ENCODE data around the gene HYAL3.

Gene HYAL3

DNA sequence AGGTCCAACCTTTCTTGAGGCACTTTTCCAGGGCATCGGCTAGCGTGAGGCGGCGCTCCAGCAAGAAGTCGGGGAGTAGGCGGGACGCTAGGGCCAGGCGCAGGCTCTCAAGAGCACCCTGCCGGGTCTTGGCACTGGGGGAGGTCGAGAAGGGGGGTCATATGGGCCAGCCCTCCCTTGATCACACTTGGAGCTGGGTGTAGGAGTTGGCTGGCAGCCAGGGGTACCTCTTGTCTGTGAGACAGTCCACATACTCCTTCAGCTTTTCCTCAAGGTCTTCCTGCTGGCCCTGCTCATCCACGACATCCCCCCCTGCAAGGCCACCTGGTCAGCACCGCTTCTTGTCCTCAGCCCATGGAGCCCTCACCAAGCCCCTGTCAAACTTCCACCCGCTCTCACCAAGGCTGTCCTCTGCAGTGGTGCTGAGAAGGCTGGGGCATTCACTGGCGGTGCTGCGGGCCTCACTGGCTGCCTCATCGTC lies 9.0 kb downstream of the HYAL3 start:
- no peak overlapping the region for H3K27ac ChIP-seq (ENCODE audit: low read depth, low read length)
- H2BK12ac ChIP-seq (ENCODE audit: low read length): no peak overlapping the region
- H3K36me3 ChIP-seq (ENCODE audit: control insufficient read depth in 1 of 2, insufficient read depth in 2 of 2, low read length in 2 of 2): peaks cover 42 to 43% of the 10 kb centered on the region in 2 experiments
- H3K14ac ChIP-seq (ENCODE audit: low read length): no peak overlapping the region
- no peaks in the 10 kb centered on the region for H3K27me3 ChIP-seq (ENCODE audit: insufficient read depth, low read length)
- H3K18ac ChIP-seq (ENCODE audit: low read length): no peak overlapping the region
- peaks cover 4% of the 10 kb centered on the region for H3K79me2 ChIP-seq (ENCODE audit: control insufficient read depth, insufficient read depth, low read length, poor library complexity)
- no peak overlapping the region for H3K4me3 ChIP-seq (ENCODE audit: low read depth, low read length)
- H2AFZ ChIP-seq (ENCODE audit: insufficient read depth, low read length, poor library complexity): no peak overlapping the region
- no peak overlapping the region for H2BK120ac ChIP-seq (ENCODE audit: insufficient read depth, low read length, poor library complexity)
- H3K79me1 ChIP-seq (ENCODE audit: low read length): peaks cover 9% of the 10 kb centered on the region
- H3K4ac ChIP-seq (ENCODE audit: low read depth, low read length): no peak overlapping the region
- H4K8ac ChIP-seq (ENCODE audit: low read depth, low read length): no peak overlapping the region
- H4K12ac ChIP-seq (ENCODE audit: low read depth, low read length): no peak overlapping the region
- no peak for DNase-seq
- H2AK5ac ChIP-seq (ENCODE audit: low read length): no peak overlapping the region
- H3K4me2 ChIP-seq (ENCODE audit: low read length): no peak overlapping the region
- H3K4me1 ChIP-seq (ENCODE audit: control insufficient read depth in 1 of 2, insufficient read depth in 2 of 2, low read length in 2 of 2): peaks cover 6 to 10% of the 10 kb centered on the region in 2 experiments
- no CpG with 5 or more reads among the region's 16 CpGs for WGBS (ENCODE audit: extremely low coverage, insufficient coverage, insufficient read length)
- H3K23ac ChIP-seq (ENCODE audit: low read length): no peak overlapping the region
- H4K91ac ChIP-seq (ENCODE audit: low read depth, low read length): no peak overlapping the region
- H3K9me3 ChIP-seq (ENCODE audit: insufficient read depth, low read depth, low read length): peaks cover 7% of the 10 kb centered on the region
- H2BK5ac ChIP-seq (ENCODE audit: low read depth, low read length, poor library complexity): no peak overlapping the region
- no peak overlapping the region for H3K9ac ChIP-seq (ENCODE audit: low read length)

DNA sequence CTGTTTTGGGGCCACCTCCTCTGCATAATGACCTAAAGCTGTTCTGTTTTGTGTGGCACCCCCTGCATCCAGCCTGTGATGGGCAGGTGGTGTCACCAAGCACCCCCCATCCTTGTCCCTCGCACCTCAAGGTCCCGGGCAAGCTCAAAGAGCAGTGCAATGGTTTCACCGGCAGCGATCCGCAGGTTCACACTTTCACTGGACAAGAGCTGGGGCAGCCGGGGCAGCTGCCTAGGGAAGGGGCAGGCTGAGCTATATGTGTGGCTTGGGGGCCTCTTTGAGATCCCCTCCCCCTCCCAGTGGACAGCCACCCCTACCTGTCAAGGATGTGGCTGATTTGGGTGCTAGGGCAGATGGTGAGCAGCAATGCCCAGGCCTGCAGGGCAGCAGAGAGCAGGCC lies 10.1 kb downstream of the HYAL3 start:
- H2BK12ac ChIP-seq (ENCODE audit: low read length): no peak overlapping the region
- peaks cover 6 to 10% of the 10 kb centered on the region in 2 experiments for H3K4me1 ChIP-seq (ENCODE audit: control insufficient read depth in 1 of 2, insufficient read depth in 2 of 2, low read length in 2 of 2)
- peaks cover 9% of the 10 kb centered on the region for H3K79me1 ChIP-seq (ENCODE audit: low read length)
- H3K14ac ChIP-seq (ENCODE audit: low read length): no peak overlapping the region
- H3K4me3 ChIP-seq (ENCODE audit: low read depth, low read length): no peak overlapping the region
- DNase-seq: no peak
- H3K4me2 ChIP-seq (ENCODE audit: low read length): no peak overlapping the region
- H3K9ac ChIP-seq (ENCODE audit: low read length): no peak overlapping the region
- H2BK120ac ChIP-seq (ENCODE audit: insufficient read depth, low read length, poor library complexity): no peak overlapping the region
- peaks cover 7% of the 10 kb centered on the region for H3K9me3 ChIP-seq (ENCODE audit: insufficient read depth, low read depth, low read length)
- no peak overlapping the region for H3K27ac ChIP-seq (ENCODE audit: low read depth, low read length)
- H3K27me3 ChIP-seq (ENCODE audit: insufficient read depth, low read length): no peaks in the 10 kb centered on the region
- H4K8ac ChIP-seq (ENCODE audit: low read depth, low read length): no peak overlapping the region
- H2AK5ac ChIP-seq (ENCODE audit: low read length): no peak overlapping the region
- H2AFZ ChIP-seq (ENCODE audit: insufficient read depth, low read length, poor library complexity): no peak overlapping the region
- H3K18ac ChIP-seq (ENCODE audit: low read length): no peak overlapping the region
- no CpG with 5 or more reads among the region's 6 CpGs for WGBS (ENCODE audit: extremely low coverage, insufficient coverage, insufficient read length)
- no peak overlapping the region for H3K4ac ChIP-seq (ENCODE audit: low read depth, low read length)
- peaks cover 42 to 43% of the 10 kb centered on the region in 2 experiments for H3K36me3 ChIP-seq (ENCODE audit: control insufficient read depth in 1 of 2, insufficient read depth in 2 of 2, low read length in 2 of 2)
- H2BK5ac ChIP-seq (ENCODE audit: low read depth, low read length, poor library complexity): no peak overlapping the region
- no peak overlapping the region for H4K91ac ChIP-seq (ENCODE audit: low read depth, low read length)
- no peak overlapping the region for H4K12ac ChIP-seq (ENCODE audit: low read depth, low read length)
- H3K79me2 ChIP-seq (ENCODE audit: control insufficient read depth, insufficient read depth, low read length, poor library complexity): peaks cover 4% of the 10 kb centered on the region
- no peak overlapping the region for H3K23ac ChIP-seq (ENCODE audit: low read length)

DNA sequence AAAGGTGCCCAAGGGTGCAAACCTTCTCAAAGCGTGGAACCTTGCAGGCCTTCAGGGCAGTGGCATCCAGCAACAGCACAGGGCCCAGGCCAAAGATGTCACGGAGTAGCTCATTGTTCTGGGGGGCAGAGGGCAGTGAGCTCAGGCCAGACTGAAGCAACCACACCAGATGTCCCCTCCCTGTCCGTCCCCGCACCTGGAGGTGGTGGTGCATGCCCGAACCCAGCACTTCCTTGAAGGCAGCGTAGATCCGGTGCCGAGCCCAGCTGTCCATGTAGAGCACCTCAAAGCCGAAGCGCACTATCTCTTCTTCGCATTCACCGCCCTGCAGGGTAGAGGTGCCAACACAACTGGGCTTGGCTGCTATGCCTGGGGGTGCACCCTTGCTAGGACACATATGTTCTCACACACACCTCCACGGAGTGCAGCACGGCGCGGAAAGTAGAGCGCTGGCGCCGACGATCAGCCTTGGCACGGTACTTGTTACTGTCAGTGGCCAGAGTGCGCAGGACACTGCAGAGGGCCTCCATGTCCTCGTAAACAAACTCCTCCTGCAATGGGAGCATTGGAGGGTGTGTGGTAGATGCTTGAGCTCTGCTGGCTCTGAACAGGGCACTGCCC lies 10.7 kb downstream of the HYAL3 start:
- Histone ChIP-seq H3K27me3 (ENCODE audit: insufficient read depth, low read length) (no peaks in the 10 kb centered on the region), H3K9me3 (ENCODE audit: insufficient read depth, low read depth, low read length) (peaks cover 7% of the 10 kb centered on the region), H4K91ac (ENCODE audit: low read depth, low read length) (no peak overlapping the region), H3K79me1 (ENCODE audit: low read length) (peaks cover 9% of the 10 kb centered on the region), H3K4me2 (ENCODE audit: low read length) (no peak overlapping the region), H3K18ac (ENCODE audit: low read length) (no peak overlapping the region), H3K14ac (ENCODE audit: low read length) (no peak overlapping the region), H3K4me3 (ENCODE audit: low read depth, low read length) (no peak overlapping the region), H3K36me3 (ENCODE audit: control insufficient read depth in 1 of 2, insufficient read depth in 2 of 2, low read length in 2 of 2) (peaks cover 42 to 43% of the 10 kb centered on the region in 2 experiments), H3K9ac (ENCODE audit: low read length) (no peak overlapping the region), H3K4me1 (ENCODE audit: control insufficient read depth in 1 of 2, insufficient read depth in 2 of 2, low read length in 2 of 2) (peaks cover 6 to 10% of the 10 kb centered on the region in 2 experiments), H2BK12ac (ENCODE audit: low read length) (no peak overlapping the region), H3K4ac (ENCODE audit: low read depth, low read length) (no peak overlapping the region), H2AK5ac (ENCODE audit: low read length) (no peak overlapping the region), H4K12ac (ENCODE audit: low read depth, low read length) (no peak overlapping the region), H3K79me2 (ENCODE audit: control insufficient read depth, insufficient read depth, low read length, poor library complexity) (peaks cover 4% of the 10 kb centered on the region), H3K23ac (ENCODE audit: low read length) (no peak overlapping the region), H2BK5ac (ENCODE audit: low read depth, low read length, poor library complexity) (no peak overlapping the region), H3K27ac (ENCODE audit: low read depth, low read length) (no peak overlapping the region), H4K8ac (ENCODE audit: low read depth, low read length) (no peak overlapping the region), H2BK120ac (ENCODE audit: insufficient read depth, low read length, poor library complexity) (no peak overlapping the region), H2AFZ (ENCODE audit: insufficient read depth, low read length, poor library complexity) (no peak overlapping the region)
- DNase-seq: no peak
- no CpG with 5 or more reads among the region's 23 CpGs for WGBS (ENCODE audit: extremely low coverage, insufficient coverage, insufficient read length)

GRCh38 chr3:50287262-50287661 lies 11.9 kb downstream of the HYAL3 start:
- no peak overlapping the region for H3K18ac ChIP-seq (ENCODE audit: low read length)
- H2AFZ ChIP-seq (ENCODE audit: insufficient read depth, low read length, poor library complexity): no peak overlapping the region
- WGBS (ENCODE audit: extremely low coverage, insufficient coverage, insufficient read length): no CpG with 5 or more reads among the region's 1 CpG
- no peak overlapping the region for H3K23ac ChIP-seq (ENCODE audit: low read length)
- no peak overlapping the region for H3K4ac ChIP-seq (ENCODE audit: low read depth, low read length)
- no peak overlapping the region for H3K4me3 ChIP-seq (ENCODE audit: low read depth, low read length)
- peaks cover 3 to 7% of the 10 kb centered on the region in 2 experiments for H3K4me1 ChIP-seq (ENCODE audit: control insufficient read depth in 1 of 2, insufficient read depth in 2 of 2, low read length in 2 of 2)
- H3K36me3 ChIP-seq (ENCODE audit: control insufficient read depth in 1 of 2, insufficient read depth in 2 of 2, low read length in 2 of 2): peaks cover 42 to 43% of the 10 kb centered on the region in 2 experiments
- H3K14ac ChIP-seq (ENCODE audit: low read length): no peak overlapping the region
- no peak overlapping the region for H4K12ac ChIP-seq (ENCODE audit: low read depth, low read length)
- no peak overlapping the region for H3K4me2 ChIP-seq (ENCODE audit: low read length)
- H3K9ac ChIP-seq (ENCODE audit: low read length): no peak overlapping the region
- no peaks in the 10 kb centered on the region for H3K27me3 ChIP-seq (ENCODE audit: insufficient read depth, low read length)
- no peak overlapping the region for H4K91ac ChIP-seq (ENCODE audit: low read depth, low read length)
- no peak overlapping the region for H3K27ac ChIP-seq (ENCODE audit: low read depth, low read length)
- DNase-seq: no peak
- H3K79me1 ChIP-seq (ENCODE audit: low read length): peaks cover 6% of the 10 kb centered on the region
- H3K9me3 ChIP-seq (ENCODE audit: insufficient read depth, low read depth, low read length): peaks cover 7% of the 10 kb centered on the region
- H3K79me2 ChIP-seq (ENCODE audit: control insufficient read depth, insufficient read depth, low read length, poor library complexity): peaks cover 4% of the 10 kb centered on the region
- H2BK12ac ChIP-seq (ENCODE audit: low read length): no peak overlapping the region
- H2AK5ac ChIP-seq (ENCODE audit: low read length): no peak overlapping the region
- H2BK120ac ChIP-seq (ENCODE audit: insufficient read depth, low read length, poor library complexity): no peak overlapping the region
- no peak overlapping the region for H2BK5ac ChIP-seq (ENCODE audit: low read depth, low read length, poor library complexity)
- no peak overlapping the region for H4K8ac ChIP-seq (ENCODE audit: low read depth, low read length)
